Effector memory CD8-positive, alpha-beta T cell (primary cell): ENCODE data around the gene SLC39A11.
A peak's percentile ranks its signal among the peaks of the same experiment; 100 is the strongest.
"Not testable (repeated sequence)": the region's sequence is repeated elsewhere in the genome, so short reads cannot be mapped to it uniquely, and the experiment has no call there.

ENCODE experiments used
- ATAC-seq: fragments of 150-1000 bp; cut with Tn5 transposase; replicated peaks from 2 replicates; pipeline ENCODE4 v1.10.0; 2021; ENCODE audit warnings: mild to moderate bottlenecking, moderate library complexity
- DNase-seq, 3 experiments: peaks; one replicate each; pipeline ENCODE4 v3.0.0; 2021
- H3K27ac Mint-ChIP-seq, 2 donors: one replicate each; pipeline ENCODE4 v1.8.0; 2022; ENCODE audit warnings: mild to moderate bottlenecking in 2 of 2, mixed read lengths in 2 of 2, moderate library complexity in 2 of 2
- H3K27me3 Mint-ChIP-seq, 2 donors: one replicate each; pipeline ENCODE4 v1.8.0; 2022; ENCODE audit warnings: mixed read lengths in 2 of 2
- H3K36me3 Mint-ChIP-seq: one replicate; pipeline ENCODE4 v1.8.0; 2022; ENCODE audit warnings: mild to moderate bottlenecking, moderate library complexity, mixed read lengths; ENCODE audit not compliant: insufficient read depth
- H3K4me1 Mint-ChIP-seq, 2 donors: one replicate each; pipeline ENCODE4 v1.8.0; 2022; ENCODE audit warnings: low read depth in 2 of 2, mixed read lengths in 2 of 2
- H3K4me3 Mint-ChIP-seq, 2 donors: one replicate each; pipeline ENCODE4 v1.8.0; 2022; ENCODE audit warnings: mild to moderate bottlenecking in 2 of 2, mixed read lengths in 2 of 2, moderate library complexity in 2 of 2
- H3K9me3 Mint-ChIP-seq, 2 donors: one replicate each; pipeline ENCODE4 v1.8.0; 2022; ENCODE audit warnings: mixed read lengths in 2 of 2

The SLC39A11 gene

GRCh38 chr17:72640415-72641165 is 451.9 kb downstream of the SLC39A11 start:
- H3K4me1 Mint-ChIP-seq: no peaks in the 10 kb centered on the region
- peaks cover 6 to 18% of the 10 kb centered on the region in 2 donors for H3K27me3 Mint-ChIP-seq
- ATAC-seq (no peak), DNase-seq (no peak)
- no peaks in the 10 kb centered on the region for H3K9me3 Mint-ChIP-seq
- no peaks in the 10 kb centered on the region for H3K36me3 Mint-ChIP-seq
- H3K27ac Mint-ChIP-seq: no peak overlapping the region
- H3K4me3 Mint-ChIP-seq: no peak overlapping the region

GRCh38 chr17:72639711-72640110 is 452.8 kb downstream of the SLC39A11 start:
- H3K9me3 Mint-ChIP-seq: no peaks in the 10 kb centered on the region
- peaks cover 6 to 18% of the 10 kb centered on the region in 2 donors for H3K27me3 Mint-ChIP-seq
- H3K4me3 Mint-ChIP-seq: no peak overlapping the region
- ATAC-seq (no peak), DNase-seq (no peak)
- no peak overlapping the region for H3K27ac Mint-ChIP-seq
- peaks cover 3% of the 10 kb centered on the region for H3K36me3 Mint-ChIP-seq
- peaks cover 4 to 7% of the 10 kb centered on the region in 2 donors for H3K4me1 Mint-ChIP-seq

GRCh38 chr17:72638932-72639331 is 453.6 kb downstream of the SLC39A11 start:
- H3K27ac Mint-ChIP-seq, H3K36me3 Mint-ChIP-seq, DNase-seq, ATAC-seq, H3K4me3 Mint-ChIP-seq, H3K9me3 Mint-ChIP-seq: not testable (repeated sequence)
- peaks cover 9 to 12% of the 10 kb centered on the region in 2 donors for H3K4me1 Mint-ChIP-seq
- peaks cover 6 to 18% of the 10 kb centered on the region in 2 donors for H3K27me3 Mint-ChIP-seq

- Mint-ChIP-seq H3K4me1 (peaks cover 9 to 12% of the 10 kb centered on the region in 2 donors), H3K4me3 (peak overlapping the region in 1 of 2 donors; percentile 50), H3K27ac (peak overlapping the region in 1 of 2 donors; percentile 62), H3K9me3 (no peaks in the 10 kb centered on the region), H3K36me3 (peaks cover 3% of the 10 kb centered on the region), H3K27me3 (peaks cover 6 to 9% of the 10 kb centered on the region in 2 donors)
- ATAC-seq (no peak), DNase-seq (no peak)
Observed at GRCh38 chr17:72635034-72635635, 457.4 kb downstream of the SLC39A11 start.

- Mint-ChIP-seq H3K4me3 (peak overlapping the region in 1 of 2 donors; percentile 50), H3K9me3 (no peaks in the 10 kb centered on the region)
Observed at GRCh38 chr17:72634621-72635020, 457.9 kb downstream of the SLC39A11 start.

GRCh38 chr17:72631949-72632684 is 460.4 kb downstream of the SLC39A11 start:
- Mint-ChIP-seq H3K4me3 (no peak overlapping the region), H3K4me1 (peaks cover 9 to 12% of the 10 kb centered on the region in 2 donors), H3K27me3 (peaks cover 12 to 17% of the 10 kb centered on the region in 2 donors), H3K36me3 (peaks cover 3% of the 10 kb centered on the region), H3K9me3 (peaks cover 0 to 4% of the 10 kb centered on the region in 2 donors), H3K27ac (no peak overlapping the region)
- no peak for DNase-seq
- ATAC-seq: no peak

More at GRCh38 chr17:72634621-72635020, 457.9 kb downstream of the SLC39A11 start:
- DNase-seq (no peak), ATAC-seq (peak; percentile 27)
- Mint-ChIP-seq H3K27ac (peak overlapping the region in 1 of 2 donors; percentile 62), H3K4me1 (peaks cover 9 to 12% of the 10 kb centered on the region in 2 donors), H3K27me3 (peaks cover 6 to 9% of the 10 kb centered on the region in 2 donors), H3K36me3 (peaks cover 3% of the 10 kb centered on the region)

- peaks cover 9 to 12% of the 10 kb centered on the region in 2 donors for H3K4me1 Mint-ChIP-seq
- no peak overlapping the region for H3K27ac Mint-ChIP-seq
- H3K4me3 Mint-ChIP-seq: no peak overlapping the region
- ATAC-seq: no peak
- H3K36me3 Mint-ChIP-seq: peaks cover 3% of the 10 kb centered on the region
- peaks cover 17 to 21% of the 10 kb centered on the region in 2 donors for H3K27me3 Mint-ChIP-seq
- DNase-seq: no peak
- peaks cover 0 to 4% of the 10 kb centered on the region in 2 donors for H3K9me3 Mint-ChIP-seq
Observed at GRCh38 chr17:72631568-72631948, 460.9 kb downstream of the SLC39A11 start.

GRCh38 chr17:72624652-72625051 is 467.8 kb downstream of the SLC39A11 start:
- Mint-ChIP-seq H3K9me3 (peaks cover 0 to 8% of the 10 kb centered on the region in 2 donors), H3K4me3 (no peak overlapping the region), H3K36me3 (no peaks in the 10 kb centered on the region), H3K4me1 (no peaks in the 10 kb centered on the region), H3K27me3 (peaks cover 64 to 68% of the 10 kb centered on the region in 2 donors), H3K27ac (no peak overlapping the region)
- DNase-seq (no peak), ATAC-seq (no peak)

GRCh38 chr17:72624226-72624625 is 468.3 kb downstream of the SLC39A11 start:
- Mint-ChIP-seq H3K27me3 (peaks cover 68 to 69% of the 10 kb centered on the region in 2 donors), H3K36me3 (no peaks in the 10 kb centered on the region), H3K9me3 (peaks cover 0 to 8% of the 10 kb centered on the region in 2 donors), H3K27ac (no peak overlapping the region), H3K4me3 (no peak overlapping the region), H3K4me1 (no peaks in the 10 kb centered on the region)
- ATAC-seq: no peak
- no peak for DNase-seq

- no peak overlapping the region for H3K4me3 Mint-ChIP-seq
- ATAC-seq (no peak), DNase-seq (no peak)
- peaks cover 70 to 78% of the 10 kb centered on the region in 2 donors for H3K27me3 Mint-ChIP-seq
- no peak overlapping the region for H3K27ac Mint-ChIP-seq
- H3K4me1 Mint-ChIP-seq: peaks cover 6 to 7% of the 10 kb centered on the region in 2 donors
- no peaks in the 10 kb centered on the region for H3K36me3 Mint-ChIP-seq
- H3K9me3 Mint-ChIP-seq: peaks cover 0 to 4% of the 10 kb centered on the region in 2 donors
Observed at GRCh38 chr17:72622661-72623433, 469.6 kb downstream of the SLC39A11 start.

- no peak overlapping the region for H3K4me3 Mint-ChIP-seq
- DNase-seq (no peak), ATAC-seq (no peak)
- no peaks in the 10 kb centered on the region for H3K36me3 Mint-ChIP-seq
- peaks cover 8 to 14% of the 10 kb centered on the region in 2 donors for H3K4me1 Mint-ChIP-seq
- peaks cover 58 to 71% of the 10 kb centered on the region in 2 donors for H3K27me3 Mint-ChIP-seq
- no peak overlapping the region for H3K27ac Mint-ChIP-seq
- peaks cover 0 to under 1% of the 10 kb centered on the region in 2 donors for H3K9me3 Mint-ChIP-seq
Observed at GRCh38 chr17:72619976-72620650, 472.4 kb downstream of the SLC39A11 start.

- peak overlapping the region; percentile 56 to 60 for H3K4me3 Mint-ChIP-seq
- ATAC-seq: peak; percentile 54
Observed at GRCh38 chr17:72618001-72618509, 474.4 kb downstream of the SLC39A11 start.

More at GRCh38 chr17:72618001-72618509, 474.4 kb downstream of the SLC39A11 start:
- no peaks in the 10 kb centered on the region for H3K36me3 Mint-ChIP-seq
- H3K4me1 Mint-ChIP-seq: peaks cover 8 to 14% of the 10 kb centered on the region in 2 donors
- H3K27me3 Mint-ChIP-seq: peaks cover 61 to 71% of the 10 kb centered on the region in 2 donors
- H3K9me3 Mint-ChIP-seq: no peaks in the 10 kb centered on the region
- peak overlapping the region in 1 of 2 donors; percentile 75 for H3K27ac Mint-ChIP-seq
- no peak for DNase-seq
